ENCODE measurements around the gene ARAP2.

DNA sequence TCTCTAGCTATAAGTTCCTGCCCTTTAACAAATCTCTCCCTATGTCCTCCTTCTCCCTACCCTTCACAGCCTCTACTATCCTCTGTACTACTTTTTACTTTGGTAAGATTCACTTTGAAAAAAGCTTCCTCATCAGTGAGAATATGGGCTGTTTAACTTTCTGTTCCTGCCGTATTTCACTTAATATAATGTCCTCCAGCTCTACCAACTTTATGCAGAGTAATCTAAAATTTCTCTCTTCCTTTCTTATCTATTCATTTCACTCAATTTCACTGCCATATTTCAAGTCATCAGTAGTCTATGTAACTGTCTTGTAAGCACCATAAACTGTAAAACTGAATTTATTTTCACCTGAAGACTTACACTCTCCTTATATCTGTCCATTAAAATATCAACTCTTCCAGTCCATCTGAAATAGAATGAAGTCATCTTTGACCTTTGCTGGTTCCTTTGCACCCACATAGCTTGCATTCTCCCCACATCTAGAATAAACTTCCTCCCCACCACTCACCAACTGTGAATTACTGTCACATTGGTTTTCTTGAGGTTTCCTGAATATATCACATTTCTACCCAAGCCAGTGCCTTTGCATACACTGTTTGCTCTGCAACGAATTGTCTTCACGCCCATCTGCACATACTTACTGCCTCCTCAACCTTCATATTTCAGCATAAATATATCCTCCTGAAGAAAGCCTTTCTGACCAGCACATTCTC lies 54.6 kb downstream of the ARAP2 start:
- TF ChIP-seq, protein P1, sequence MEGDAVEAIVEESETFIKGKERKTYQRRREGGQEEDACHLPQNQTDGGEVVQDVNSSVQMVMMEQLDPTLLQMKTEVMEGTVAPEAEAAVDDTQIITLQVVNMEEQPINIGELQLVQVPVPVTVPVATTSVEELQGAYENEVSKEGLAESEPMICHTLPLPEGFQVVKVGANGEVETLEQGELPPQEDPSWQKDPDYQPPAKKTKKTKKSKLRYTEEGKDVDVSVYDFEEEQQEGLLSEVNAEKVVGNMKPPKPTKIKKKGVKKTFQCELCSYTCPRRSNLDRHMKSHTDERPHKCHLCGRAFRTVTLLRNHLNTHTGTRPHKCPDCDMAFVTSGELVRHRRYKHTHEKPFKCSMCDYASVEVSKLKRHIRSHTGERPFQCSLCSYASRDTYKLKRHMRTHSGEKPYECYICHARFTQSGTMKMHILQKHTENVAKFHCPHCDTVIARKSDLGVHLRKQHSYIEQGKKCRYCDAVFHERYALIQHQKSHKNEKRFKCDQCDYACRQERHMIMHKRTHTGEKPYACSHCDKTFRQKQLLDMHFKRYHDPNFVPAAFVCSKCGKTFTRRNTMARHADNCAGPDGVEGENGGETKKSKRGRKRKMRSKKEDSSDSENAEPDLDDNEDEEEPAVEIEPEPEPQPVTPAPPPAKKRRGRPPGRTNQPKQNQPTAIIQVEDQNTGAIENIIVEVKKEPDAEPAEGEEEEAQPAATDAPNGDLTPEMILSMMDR (IDR thresholded peaks at IDR 0.05) = no peak
- TF ChIP-seq EP300 (IDR thresholded peaks at IDR 0.05) = no peak

All from tibial nerve (tissue), 4 donors.